DOHH2 (cell line): ENCODE measurements around the gene APBA3.

Experiments
- H3F3A ChIP-seq: fragments of 200-600 bp; sonication (generic), shearing (Covaris generic); 2 replicates; pipeline ENCODE4 v1.6.0; 2016; ENCODE audit warnings: antibody characterized with exemption, mild to moderate bottlenecking; ENCODE audit not compliant: control insufficient read depth, insufficient read depth
- H3K27ac ChIP-seq: fragments of 200-600 bp; sonication (generic); 2 replicates; pipeline ENCODE4 v1.5.1; 2014; ENCODE audit warnings: low read depth, mild to moderate bottlenecking, low read length, moderate library complexity
- H3K27me3 ChIP-seq: fragments of 200-600 bp; sonication (generic); 2 replicates; pipeline ENCODE4 v1.6.1; 2014; ENCODE audit warnings: mild to moderate bottlenecking, low read length, mixed read lengths; ENCODE audit not compliant: control insufficient read depth
- H3K36me3 ChIP-seq: fragments of 200-600 bp; sonication (generic); 2 replicates; pipeline ENCODE4 v1.6.1; 2014; ENCODE audit warnings: mild to moderate bottlenecking, low read length, moderate library complexity, mixed read lengths; ENCODE audit not compliant: control insufficient read depth
- H3K4me1 ChIP-seq: fragments of 200-600 bp; sonication (generic); 2 replicates; pipeline ENCODE4 v1.6.1; 2014; ENCODE audit warnings: mild to moderate bottlenecking, low read length, mixed read lengths; ENCODE audit not compliant: control insufficient read depth
- H3K4me2 ChIP-seq: fragments of 200-600 bp; sonication (generic); 2 replicates; pipeline ENCODE4 v1.6.0; 2014; ENCODE audit warnings: mild to moderate bottlenecking, low read length, moderate library complexity
- H3K4me3 ChIP-seq: fragments of 200-600 bp; sonication (generic); 2 replicates; pipeline ENCODE4 v1.5.1; 2014; ENCODE audit warnings: mild to moderate bottlenecking, low read length, mixed read lengths
- H3K79me2 ChIP-seq: fragments of 200-600 bp; sonication (generic); 2 replicates; pipeline ENCODE4 v1.6.1; 2014; ENCODE audit warnings: mild to moderate bottlenecking, low read length, mixed read lengths; ENCODE audit not compliant: control insufficient read depth
- H3K9me2 ChIP-seq: fragments of 200-600 bp; sonication (generic); replicated peaks from 2 replicates; pipeline ENCODE4 v1.6.1; 2014; ENCODE audit warnings: mild to moderate bottlenecking, low read length, mixed read lengths; ENCODE audit not compliant: control insufficient read depth
- H3K9me3 ChIP-seq: fragments of 200-600 bp; sonication (generic); 2 replicates; pipeline ENCODE4 v1.6.1; 2014; ENCODE audit warnings: antibody characterized with exemption, low read length, mixed read lengths; ENCODE audit not compliant: control insufficient read depth, insufficient read depth
- H4K20me1 ChIP-seq: fragments of 200-600 bp; sonication (generic); 2 replicates; pipeline ENCODE4 v1.6.0; 2014; ENCODE audit warnings: low read depth, mild to moderate bottlenecking, antibody characterized with exemption, low read length, moderate library complexity; ENCODE audit not compliant: control insufficient read depth, insufficient read depth
- EZH2phosphoT487 ChIP-seq: fragments of 200-600 bp; sonication (generic); IDR thresholded peaks from 2 replicates; pipeline ENCODE4 v1.6.1; 2017; ENCODE audit warnings: borderline replicate concordance, mild to moderate bottlenecking, antibody characterized with exemption, low read length, moderate library complexity, mixed read lengths
- TF ChIP-seq, protein P1 (sequence below): fragments of 200-600 bp; sonication (generic); IDR thresholded peaks from one replicate; pipeline ENCODE4 v1.5.1; 2014; ENCODE audit warnings: antibody characterized with exemption, mild to moderate bottlenecking, low read depth, low read length; ENCODE audit not compliant: poor library complexity, severe bottlenecking

The APBA3 gene

DNA sequence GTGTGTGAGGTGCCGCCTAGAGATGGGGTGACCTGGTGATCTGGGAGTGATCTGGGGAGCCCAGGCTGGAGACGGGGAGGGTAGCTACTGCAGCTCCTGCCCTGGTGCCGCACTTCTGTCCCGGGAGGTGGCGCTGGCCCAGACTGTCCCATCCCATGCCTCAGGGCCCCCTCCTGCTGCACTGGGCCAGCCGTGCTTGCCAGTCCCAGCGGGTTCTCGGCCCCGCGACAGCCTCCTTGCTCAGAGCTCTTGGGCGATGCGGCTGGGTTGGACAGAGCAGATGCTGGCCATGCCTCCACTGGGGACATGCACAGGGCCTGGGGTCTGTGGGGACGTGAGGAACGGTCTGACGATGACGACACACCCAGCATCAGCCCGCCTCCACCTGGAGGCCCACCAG, 8.0 kb upstream of the APBA3 start:
- Histone ChIP-seq H3K4me2 (no peak overlapping the region), H3K27ac (no peak overlapping the region), H3K9me3 (no peaks in the 10 kb centered on the region), H3K4me1 (no peaks in the 10 kb centered on the region), H3K4me3 (no peak overlapping the region), H4K20me1 (no peaks in the 10 kb centered on the region), H3K79me2 (peaks cover 5% of the 10 kb centered on the region; the same call in 1 of the 2 replicates), H3F3A (no peaks in the 10 kb centered on the region), H3K36me3 (peaks cover 17% of the 10 kb centered on the region), H3K9me2 (no peaks in the 10 kb centered on the region), H3K27me3 (no peaks in the 10 kb centered on the region)
- TF ChIP-seq, protein P1, sequence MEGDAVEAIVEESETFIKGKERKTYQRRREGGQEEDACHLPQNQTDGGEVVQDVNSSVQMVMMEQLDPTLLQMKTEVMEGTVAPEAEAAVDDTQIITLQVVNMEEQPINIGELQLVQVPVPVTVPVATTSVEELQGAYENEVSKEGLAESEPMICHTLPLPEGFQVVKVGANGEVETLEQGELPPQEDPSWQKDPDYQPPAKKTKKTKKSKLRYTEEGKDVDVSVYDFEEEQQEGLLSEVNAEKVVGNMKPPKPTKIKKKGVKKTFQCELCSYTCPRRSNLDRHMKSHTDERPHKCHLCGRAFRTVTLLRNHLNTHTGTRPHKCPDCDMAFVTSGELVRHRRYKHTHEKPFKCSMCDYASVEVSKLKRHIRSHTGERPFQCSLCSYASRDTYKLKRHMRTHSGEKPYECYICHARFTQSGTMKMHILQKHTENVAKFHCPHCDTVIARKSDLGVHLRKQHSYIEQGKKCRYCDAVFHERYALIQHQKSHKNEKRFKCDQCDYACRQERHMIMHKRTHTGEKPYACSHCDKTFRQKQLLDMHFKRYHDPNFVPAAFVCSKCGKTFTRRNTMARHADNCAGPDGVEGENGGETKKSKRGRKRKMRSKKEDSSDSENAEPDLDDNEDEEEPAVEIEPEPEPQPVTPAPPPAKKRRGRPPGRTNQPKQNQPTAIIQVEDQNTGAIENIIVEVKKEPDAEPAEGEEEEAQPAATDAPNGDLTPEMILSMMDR, result no peak
- TF ChIP-seq EZH2phosphoT487, result no peak

DNA sequence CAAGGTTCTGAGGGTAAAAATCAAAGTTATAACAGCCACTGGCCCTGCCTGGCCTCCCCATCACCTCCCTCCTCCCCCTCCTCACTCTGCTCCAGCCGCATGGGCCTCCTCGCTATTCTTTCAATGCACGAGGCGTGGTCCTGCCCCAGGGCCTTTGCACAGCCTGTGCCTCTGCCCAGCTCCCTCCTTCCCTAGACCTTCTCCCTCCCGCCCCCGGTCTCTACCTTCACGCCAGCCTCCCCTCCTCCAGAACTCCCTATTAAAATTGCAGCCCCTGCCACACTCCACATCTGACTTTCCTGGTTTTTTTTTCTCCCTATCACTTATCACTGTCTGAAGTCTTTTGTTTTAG, 7.2 kb upstream of the APBA3 start:
- H3K9me2 ChIP-seq, result no peaks in the 10 kb centered on the region
- H3F3A ChIP-seq, result no peaks in the 10 kb centered on the region
- H3K79me2 ChIP-seq, result peaks cover 5% of the 10 kb centered on the region
- no peaks in the 10 kb centered on the region for H3K4me1 ChIP-seq
- no peak overlapping the region for H3K4me2 ChIP-seq
- H3K9me3 ChIP-seq, result no peaks in the 10 kb centered on the region
- H3K4me3 ChIP-seq, result no peak overlapping the region
- peaks cover 17% of the 10 kb centered on the region for H3K36me3 ChIP-seq
- no peaks in the 10 kb centered on the region for H3K27me3 ChIP-seq
- TF ChIP-seq EZH2phosphoT487, result no peak
- TF ChIP-seq, protein P1, result no peak
- H4K20me1 ChIP-seq, result no peaks in the 10 kb centered on the region
- H3K27ac ChIP-seq, result no peak overlapping the region

DNA sequence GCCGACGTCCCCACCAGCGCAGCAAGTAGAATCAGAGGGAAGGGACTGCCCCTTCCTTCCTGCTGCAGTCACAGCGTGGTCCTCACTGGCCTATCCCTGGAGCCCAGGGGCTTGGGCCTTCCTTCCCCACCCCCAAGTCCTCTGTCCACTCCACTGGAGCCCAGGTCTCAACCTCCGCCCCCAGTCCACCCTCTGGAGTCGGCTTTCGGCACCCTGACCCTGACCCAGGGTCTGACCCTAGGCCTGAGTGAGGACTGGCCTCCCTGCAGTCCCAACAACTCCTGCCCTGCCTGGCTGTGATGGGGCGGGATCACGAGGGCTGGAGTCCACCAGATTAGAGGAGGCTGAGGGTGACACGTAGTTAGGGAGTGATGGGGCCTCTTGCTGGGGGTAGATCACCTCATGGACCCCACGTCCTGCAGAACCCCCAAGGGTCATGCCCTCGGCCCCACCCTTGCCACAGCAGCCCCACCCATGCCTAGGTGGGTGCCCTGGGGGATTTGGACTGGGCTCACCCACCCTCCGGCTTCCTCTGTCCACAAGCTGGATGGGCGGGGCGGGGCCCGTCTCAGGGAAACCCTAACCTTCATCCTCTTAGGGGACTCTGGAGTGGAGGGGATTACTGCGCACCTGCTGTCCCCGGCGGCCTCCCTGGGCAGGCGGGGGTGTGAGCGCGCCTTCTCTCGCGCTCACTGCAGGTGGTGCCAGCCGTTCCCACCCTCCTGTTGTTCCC, 6.7 kb upstream of the APBA3 start:
- Histone ChIP-seq H3K9me2 (no peaks in the 10 kb centered on the region), H4K20me1 (no peaks in the 10 kb centered on the region), H3K27me3 (no peaks in the 10 kb centered on the region), H3F3A (no peaks in the 10 kb centered on the region), H3K4me2 (no peak overlapping the region), H3K36me3 (peaks cover 17% of the 10 kb centered on the region), H3K4me1 (peaks cover 3% of the 10 kb centered on the region), H3K27ac (no peak overlapping the region), H3K4me3 (no peak overlapping the region), H3K9me3 (no peaks in the 10 kb centered on the region), H3K79me2 (peaks cover 10% of the 10 kb centered on the region)
- TF ChIP-seq, protein P1, result no peak
- TF ChIP-seq EZH2phosphoT487, result no peak
